Coronary artery (tissue), 2 donors: ENCODE results near the gene RABGAP1.

ENCODE experiments used
- DNase-seq: peaks from one replicate; pipeline ENCODE4 v3.0.0-alpha.2; 2017; ENCODE audit warnings: low spot score
- H3K27ac ChIP-seq, 2 donors: fragments of 200-600 bp; sonication (generic); one replicate each; pipeline ENCODE4 v1.5.1; 2016 to 2019
- H3K4me3 ChIP-seq: fragments of 200-600 bp; sonication (generic); 2 replicates; pipeline ENCODE4 v1.5.1; 2016; ENCODE audit warnings: mild to moderate bottlenecking, moderate library complexity
- TF ChIP-seq, protein P1 (sequence below): fragments of 200-600 bp; sonication (generic); IDR thresholded peaks from one replicate; pipeline ENCODE4 v1.5.1; 2019; ENCODE audit warnings: antibody characterized with exemption

RABGAP1 gene

GRCh38 chr9:123112015-123112975 lies 171.5 kb downstream of the RABGAP1 start:
- DNase-seq = no peak
- no peak overlapping the region for H3K4me3 ChIP-seq
- TF ChIP-seq, protein P1, sequence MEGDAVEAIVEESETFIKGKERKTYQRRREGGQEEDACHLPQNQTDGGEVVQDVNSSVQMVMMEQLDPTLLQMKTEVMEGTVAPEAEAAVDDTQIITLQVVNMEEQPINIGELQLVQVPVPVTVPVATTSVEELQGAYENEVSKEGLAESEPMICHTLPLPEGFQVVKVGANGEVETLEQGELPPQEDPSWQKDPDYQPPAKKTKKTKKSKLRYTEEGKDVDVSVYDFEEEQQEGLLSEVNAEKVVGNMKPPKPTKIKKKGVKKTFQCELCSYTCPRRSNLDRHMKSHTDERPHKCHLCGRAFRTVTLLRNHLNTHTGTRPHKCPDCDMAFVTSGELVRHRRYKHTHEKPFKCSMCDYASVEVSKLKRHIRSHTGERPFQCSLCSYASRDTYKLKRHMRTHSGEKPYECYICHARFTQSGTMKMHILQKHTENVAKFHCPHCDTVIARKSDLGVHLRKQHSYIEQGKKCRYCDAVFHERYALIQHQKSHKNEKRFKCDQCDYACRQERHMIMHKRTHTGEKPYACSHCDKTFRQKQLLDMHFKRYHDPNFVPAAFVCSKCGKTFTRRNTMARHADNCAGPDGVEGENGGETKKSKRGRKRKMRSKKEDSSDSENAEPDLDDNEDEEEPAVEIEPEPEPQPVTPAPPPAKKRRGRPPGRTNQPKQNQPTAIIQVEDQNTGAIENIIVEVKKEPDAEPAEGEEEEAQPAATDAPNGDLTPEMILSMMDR = no peak
- H3K27ac ChIP-seq = peak overlapping the region in 1 of 2 donors; percentile 5

DNA sequence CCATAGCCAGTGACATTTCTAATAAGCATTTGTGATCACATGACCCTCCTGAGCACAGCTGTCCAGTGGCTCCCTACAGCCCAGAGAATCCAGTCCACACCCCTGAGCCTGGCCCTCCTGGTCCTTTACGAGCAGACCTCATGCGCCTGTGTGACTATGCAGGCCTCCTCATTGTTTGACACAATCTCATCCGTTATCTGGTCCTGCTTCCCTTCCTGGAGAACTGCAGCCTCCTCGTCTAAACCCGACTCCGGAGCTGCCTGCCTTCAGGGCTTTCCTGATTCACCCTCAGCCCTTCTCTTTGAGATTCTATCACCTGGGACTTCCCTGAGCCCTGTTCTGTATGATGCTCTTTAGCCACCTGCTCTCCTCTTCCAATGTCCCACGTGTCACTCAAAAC lies 172.4 kb downstream of the RABGAP1 start:
- Histone ChIP-seq H3K4me3 (no peak overlapping the region), H3K27ac (no peak overlapping the region)
- TF ChIP-seq, protein P1 = no peak
- DNase-seq = no peak

DNA sequence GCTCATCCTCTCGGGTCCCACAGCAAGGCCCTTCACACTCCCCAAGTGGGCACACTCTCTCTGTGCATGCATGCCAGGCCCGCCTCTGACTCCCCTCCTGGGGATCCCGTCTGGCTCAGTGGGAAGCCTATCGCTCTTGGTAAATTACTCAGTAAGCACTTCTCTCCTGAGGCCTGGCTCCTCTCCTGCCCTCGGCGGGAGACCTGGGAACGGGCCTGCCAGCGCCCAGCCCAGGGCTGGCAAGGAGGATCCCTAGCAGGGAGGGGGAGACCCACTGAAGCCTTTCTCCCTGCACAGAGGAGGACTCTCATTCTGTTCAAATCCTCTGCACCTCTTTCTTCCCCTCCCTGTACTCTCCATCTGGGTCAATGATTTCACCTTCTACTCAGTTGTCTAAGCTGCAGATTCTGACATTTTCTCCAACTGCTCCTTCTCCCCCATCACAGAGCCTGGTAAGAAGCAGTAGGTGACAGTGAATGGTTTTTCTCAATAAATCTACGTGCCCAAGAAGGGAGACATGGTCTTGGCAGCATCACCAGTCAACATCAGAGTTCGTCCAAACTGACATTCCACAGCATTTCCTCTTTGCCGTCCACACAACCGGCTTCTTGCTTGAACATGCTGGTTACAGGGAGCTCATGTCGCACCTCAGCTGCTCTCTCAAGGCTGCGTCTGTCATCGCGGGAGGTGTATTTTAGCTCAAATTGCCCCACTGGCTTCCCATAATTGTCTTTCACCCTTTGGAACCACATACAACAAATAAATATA lies 174.5 kb downstream of the RABGAP1 start:
- H3K4me3 ChIP-seq = no peak overlapping the region
- no peak for DNase-seq
- H3K27ac ChIP-seq = peak overlapping the region in 1 of 2 donors; percentile 51
- TF ChIP-seq, protein P1 = no peak

GRCh38 chr9:123116036-123116435 lies 175.2 kb downstream of the RABGAP1 start:
- Histone ChIP-seq H3K4me3 (no peak overlapping the region), H3K27ac (no peak overlapping the region)
- DNase-seq = no peak
- TF ChIP-seq, protein P1 = no peak

- H3K27ac ChIP-seq = peak overlapping the region in 1 of 2 donors; percentile 25
- TF ChIP-seq, protein P1 = no peak
- H3K4me3 ChIP-seq = no peak overlapping the region
- DNase-seq = no peak
These were observed 178.7 kb downstream of the RABGAP1 start for GRCh38 chr9:123119566-123119965.

- H3K27ac ChIP-seq = no peak overlapping the region
- no peak overlapping the region for H3K4me3 ChIP-seq
- no peak for DNase-seq
- TF ChIP-seq, protein P1 = no peak
These were observed 179.3 kb downstream of the RABGAP1 start for GRCh38 chr9:123120131-123120530.
